Measurements from ENCODE around the gene CTNNA1. TPM values are rescaled to one million over a fixed set of nuclear protein-coding genes. Genes with fewer than 3 reads are reported as not detected.

CTNNA1 gene
- total RNA-seq, 1 donor from 2014 or later = 598 TPM

- Mint-ChIP-seq H3K4me3 (ENCODE audit: unreplicated experiment) (no peak overlapping the region), H3K27ac (ENCODE audit: unreplicated experiment) (no peak overlapping the region), H3K9me3 (ENCODE audit: unreplicated experiment) (peaks cover 6% of the 10 kb centered on the region), H3K36me3 (ENCODE audit: unreplicated experiment) (no peaks in the 10 kb centered on the region), H3K27me3 (ENCODE audit: unreplicated experiment) (peaks cover 5% of the 10 kb centered on the region), H3K4me1 (ENCODE audit: low read depth, unreplicated experiment) (peaks cover 6% of the 10 kb centered on the region)
- DNase-seq = no peak
- TF ChIP-seq CTCF (IDR thresholded peaks at IDR 0.05; ENCODE audit: partially characterized antibody, unreplicated experiment) = no peak
These were observed 35.8 kb upstream of the CTNNA1 start for GRCh38 chr5:138717399-138717798.

- Mint-ChIP-seq H3K27ac (ENCODE audit: unreplicated experiment) (no peak overlapping the region), H3K27me3 (ENCODE audit: unreplicated experiment) (peaks cover 4% of the 10 kb centered on the region)
These were observed 33.4 kb upstream of the CTNNA1 start for GRCh38 chr5:138719811-138720210.

GRCh38 chr5:138720840-138721239 is 32.4 kb upstream of the CTNNA1 start:
- Mint-ChIP-seq H3K36me3 (ENCODE audit: unreplicated experiment) (no peaks in the 10 kb centered on the region), H3K4me3 (ENCODE audit: unreplicated experiment) (no peak overlapping the region), H3K9me3 (ENCODE audit: unreplicated experiment) (peaks cover 16% of the 10 kb centered on the region), H3K4me1 (ENCODE audit: low read depth, unreplicated experiment) (peaks cover 26% of the 10 kb centered on the region), H3K27me3 (ENCODE audit: unreplicated experiment) (peaks cover 9% of the 10 kb centered on the region), H3K27ac (ENCODE audit: unreplicated experiment) (no peak overlapping the region)
- TF ChIP-seq CTCF (IDR thresholded peaks at IDR 0.05; ENCODE audit: partially characterized antibody, unreplicated experiment) = no peak
- no peak for DNase-seq

More at GRCh38 chr5:138719811-138720210, 33.4 kb upstream of the CTNNA1 start:
- no peak for TF ChIP-seq CTCF (IDR thresholded peaks at IDR 0.05; ENCODE audit: partially characterized antibody, unreplicated experiment)
- H3K4me3 Mint-ChIP-seq (ENCODE audit: unreplicated experiment) = no peak overlapping the region
- H3K4me1 Mint-ChIP-seq (ENCODE audit: low read depth, unreplicated experiment) = peaks cover 17% of the 10 kb centered on the region
- peaks cover 9% of the 10 kb centered on the region for H3K9me3 Mint-ChIP-seq (ENCODE audit: unreplicated experiment)
- H3K36me3 Mint-ChIP-seq (ENCODE audit: unreplicated experiment) = no peaks in the 10 kb centered on the region
- no peak for DNase-seq

- H3K9me3 Mint-ChIP-seq (ENCODE audit: unreplicated experiment) = peaks cover 22% of the 10 kb centered on the region
- H3K4me3 Mint-ChIP-seq (ENCODE audit: unreplicated experiment) = no peak overlapping the region
- H3K36me3 Mint-ChIP-seq (ENCODE audit: unreplicated experiment) = no peaks in the 10 kb centered on the region
- H3K27me3 Mint-ChIP-seq (ENCODE audit: unreplicated experiment) = peaks cover 11% of the 10 kb centered on the region
- TF ChIP-seq CTCF (IDR thresholded peaks at IDR 0.05; ENCODE audit: partially characterized antibody, unreplicated experiment) = no peak
- H3K4me1 Mint-ChIP-seq (ENCODE audit: low read depth, unreplicated experiment) = peaks cover 34% of the 10 kb centered on the region
- no peak overlapping the region for H3K27ac Mint-ChIP-seq (ENCODE audit: unreplicated experiment)
- DNase-seq = no peak
These were observed 31.2 kb upstream of the CTNNA1 start for GRCh38 chr5:138721979-138722378.

- Mint-ChIP-seq H3K4me3 (ENCODE audit: unreplicated experiment) (no peak overlapping the region), H3K36me3 (ENCODE audit: unreplicated experiment) (no peaks in the 10 kb centered on the region), H3K9me3 (ENCODE audit: unreplicated experiment) (peaks cover 20% of the 10 kb centered on the region), H3K27ac (ENCODE audit: unreplicated experiment) (no peak overlapping the region), H3K4me1 (ENCODE audit: low read depth, unreplicated experiment) (peaks cover 40% of the 10 kb centered on the region), H3K27me3 (ENCODE audit: unreplicated experiment) (peaks cover 11% of the 10 kb centered on the region)
- no peak for DNase-seq
- no peak for TF ChIP-seq CTCF (IDR thresholded peaks at IDR 0.05; ENCODE audit: partially characterized antibody, unreplicated experiment)
These were observed 30.6 kb upstream of the CTNNA1 start for GRCh38 chr5:138722544-138723177.
